HepG2 (cell line): Measurements from ENCODE around the gene TFCP2L1. TPM values are rescaled to one million over a fixed set of nuclear protein-coding genes. Genes with fewer than 3 reads are reported as not detected.

Experiments used
- ATAC-seq: fragments of 200-7000 bp; cut with Tn5 transposase; 3 replicates; pipeline ENCODE4 v1.9.1; 2020; ENCODE audit warnings: mild to moderate bottlenecking, moderate library complexity
- BruUV-seq: library from RNA; stranded (reverse); fragments of 400-500 nt; replicated peaks from 2 replicates; lab custom pipeline; 2021; lab: Mats Ljungman, UMichigan
- CTCF ChIA-PET: fragments of 300-600 bp; formaldehyde crosslinking; extraction: SDS; loops from one replicate; lab custom pipeline; 2021; ENCODE audit warnings: low total read pairs, inconsistent platforms, low intra/inter-chr PET ratio; lab: Yijun Ruan, JAX
- POLR2A ChIA-PET: fragments of 350-600 bp; sonication (Branson Sonifier 250); formaldehyde crosslinking; loops from one replicate; lab custom pipeline; 2020; ENCODE audit warnings: antibody characterized with exemption, inconsistent platforms; lab: Yijun Ruan, JAX
- DNase-seq: peaks from one replicate; pipeline ENCODE4 v3.0.0-alpha.2; 2015; ENCODE audit warnings: low spot score
- FAIRE-seq: peaks from 3 replicates; lab custom pipeline; 2011; peaks lifted over from hg19 to GRCh38; lab: Jason Lieb, UNC
- H2AFZ ChIP-seq: one replicate; pipeline ENCODE4 v1.6.1; 2011; ENCODE audit warnings: low read length, inconsistent platforms
- H3K27ac ChIP-seq: fragments of 300-600 bp; 3 replicates; pipeline ENCODE4 v1.8.0; 2011; ENCODE audit warnings: mixed run types, mild to moderate bottlenecking, mixed read lengths, low read length, inconsistent platforms; ENCODE audit not compliant: insufficient read depth; ENCODE audit errors: extremely low read length
- H3K27me3 ChIP-seq, 2 experiments: fragments of 200-600 bp in 1 of 2; 2 replicates in 1 of 2; 3 replicates in 1 of 2; pipeline versions ENCODE4 v1.6.0 to v1.8.0; 2011; ENCODE audit warnings: low read length in 2 of 2, mild to moderate bottlenecking in 2 of 2, moderate library complexity in 2 of 2, inconsistent platforms in 1 of 2; ENCODE audit not compliant: insufficient read depth in 2 of 2, control insufficient read depth in 1 of 2
- H3K36me3 ChIP-seq, 2 experiments: fragments of 200-600 bp in 1 of 2; replicated peaks in 1 of 2; 2 replicates in 1 of 2; 3 replicates in 1 of 2; pipeline versions ENCODE4 v1.5.1 to v1.8.0; 2011; ENCODE audit warnings: low read length in 2 of 2, inconsistent platforms in 1 of 2; ENCODE audit not compliant: insufficient read depth in 2 of 2, control insufficient read depth in 1 of 2
- H3K4me1 ChIP-seq: 2 replicates; pipeline ENCODE4 v1.5.1; 2012; ENCODE audit warnings: low read length, inconsistent platforms; ENCODE audit not compliant: insufficient read depth
- H3K4me2 ChIP-seq: 2 replicates; pipeline ENCODE4 v1.6.0; 2011; ENCODE audit warnings: low read depth, low read length, inconsistent platforms
- H3K4me3 ChIP-seq, 3 experiments: fragments of 200-600 bp in 1 of 3; sonication (generic), shearing (Covaris generic) in 1 of 3; replicated peaks in 1 of 3; 2 replicates each; pipeline ENCODE4 v1.5.1; 2011 to 2016; ENCODE audit warnings: low read length in 3 of 3, inconsistent platforms in 2 of 3, low read depth in 2 of 3, mild to moderate bottlenecking in 2 of 3, control low read depth in 1 of 3, mixed read lengths in 1 of 3; ENCODE audit not compliant: insufficient read depth in 1 of 3
- H3K79me2 ChIP-seq: one replicate; pipeline ENCODE4 v1.6.1; 2011; ENCODE audit warnings: low read length, inconsistent platforms; ENCODE audit not compliant: insufficient read depth
- H3K9ac ChIP-seq: 2 replicates; pipeline ENCODE4 v1.6.0; 2011; ENCODE audit warnings: mild to moderate bottlenecking, low read depth, low read length, inconsistent platforms; ENCODE audit not compliant: insufficient read depth
- H3K9me3 ChIP-seq: 2 replicates; pipeline ENCODE4 v1.5.1; 2012; ENCODE audit warnings: mild to moderate bottlenecking, low read length
- H4K20me1 ChIP-seq: 2 replicates; pipeline ENCODE4 v1.6.0; 2011; ENCODE audit warnings: inconsistent platforms, mild to moderate bottlenecking, low read length, moderate library complexity; ENCODE audit not compliant: insufficient read depth
- CBX5 ChIP-seq: sonication (generic); formaldehyde crosslinking; IDR thresholded peaks from 2 replicates; pipeline ENCODE4 v1.4.0; 2020; ENCODE audit warnings: missing genetic modification reagents, borderline replicate concordance
- EEA1 ChIP-seq: sonication (generic); formaldehyde crosslinking; IDR thresholded peaks from 2 replicates; pipeline ENCODE4 v1.5.1; 2020; ENCODE audit warnings: mild to moderate bottlenecking, missing genetic modification reagents, borderline replicate concordance
- EED ChIP-seq: sonication (generic); formaldehyde crosslinking; IDR thresholded peaks from 2 replicates; pipeline ENCODE4 v1.5.0; 2020; ENCODE audit warnings: mild to moderate bottlenecking, missing genetic modification reagents
- IKZF1 ChIP-seq: fragments of 450-650 bp; IDR thresholded peaks from 2 replicates; pipeline ENCODE4 v1.7.1; 2016
- NR2F1 ChIP-seq, 2 experiments: fragments of 450-650 bp in 1 of 2; formaldehyde crosslinking in 1 of 2; IDR thresholded peaks; 2 replicates each; pipeline versions ENCODE4 v1.5.0 to v1.6.1; 2016 to 2020; ENCODE audit warnings: mild to moderate bottlenecking in 1 of 2, missing compliant biosample characterization in 1 of 2, missing genetic modification reagents in 1 of 2, moderate library complexity in 1 of 2
- PAWR ChIP-seq: sonication (generic); formaldehyde crosslinking; IDR thresholded peaks from 2 replicates; pipeline ENCODE4 v1.4.0; 2020; ENCODE audit warnings: missing genetic modification reagents, mild to moderate bottlenecking, borderline replicate concordance
- ZC3H13 ChIP-seq: sonication (generic); formaldehyde crosslinking; IDR thresholded peaks from 2 replicates; pipeline ENCODE4 v1.8.1; 2023; ENCODE audit warnings: mild to moderate bottlenecking, missing genetic modification reagents, moderate library complexity
- ZNF30 ChIP-seq: sonication (generic); formaldehyde crosslinking; IDR thresholded peaks from 2 replicates; pipeline ENCODE4 v1.5.0; 2020; ENCODE audit warnings: mild to moderate bottlenecking, missing genetic modification reagents
- WGBS: methylation state at CpG from one replicate; pipeline ENCODE4 v1.1.6; 2017; ENCODE audit warnings: low lambda C conversion rate; 5-methylcytosine and 5-hydroxymethylcytosine counted together
- in situ Hi-C: cut with HindIII; loops from 2 replicates; pipeline ENCODE4 v1.10.0; 2017; ENCODE audit warnings: low pct_unique_long_range_greater_than_20kb; ENCODE audit not compliant: extremely low pct_ligation_motif_present
- intact Hi-C: fragments of 100-400 bp; cut with micrococcal nuclease; formaldehyde crosslinking; loops from one replicate; pipeline ENCODE4 v1.10.0; 2022; ENCODE audit not compliant: unreplicated experiment
- polyA plus RNA-seq, 8 experiments: library from polyadenylated mRNA; depleted of rRNA in 3 of 8; stranded (reverse) in 7 of 8; unstranded in 1 of 8; fragments of >200 nt; fragmentation: Illumina TruSeq in 4 of 8; extraction: Trizol in 4 of 8; gene quantifications; 2 replicates each; pipeline versions ENCODE4 v1.2.1 to v1.2.3, GENCODE V29; 2011 to 2016; ENCODE audit warnings: low read depth in 4 of 8, missing spikeins in 1 of 8, mixed read lengths in 1 of 8; ENCODE audit not compliant: insufficient read depth in 1 of 8
- total RNA-seq, 5 experiments: library from RNA; depleted of rRNA; stranded (reverse); fragments of >200 nt; fragmentation: Illumina TruSeq; extraction: Trizol; gene quantifications; 2 replicates each; pipeline ENCODE4 v1.2.3, GENCODE V29; 2016; ENCODE audit warnings: low read depth in 1 of 5
- TF ChIP-seq, protein P1 (sequence below): sonication (generic); formaldehyde crosslinking; IDR thresholded peaks from 2 replicates; pipeline ENCODE4 v1.5.1; 2020; ENCODE audit warnings: mild to moderate bottlenecking, missing genetic modification reagents, moderate library complexity
- TF ChIP-seq, protein P2 (sequence below): sonication (generic); formaldehyde crosslinking; IDR thresholded peaks from 2 replicates; pipeline ENCODE4 v1.4.0; 2020; ENCODE audit warnings: missing genetic modification reagents
- TF ChIP-seq, protein P3 (sequence below): sonication (generic); formaldehyde crosslinking; conservative IDR thresholded peaks from 2 replicates; pipeline ENCODE4 v1.4.0; 2020; ENCODE audit warnings: missing genetic modification reagents

TFCP2L1 gene
- total and polyA plus RNA-seq, 2 of the 13 experiments (the other 11 are each of a cell fraction or from before 2014, with no cell fraction given), result under 0.01 TPM; not detected in 1

DNA sequence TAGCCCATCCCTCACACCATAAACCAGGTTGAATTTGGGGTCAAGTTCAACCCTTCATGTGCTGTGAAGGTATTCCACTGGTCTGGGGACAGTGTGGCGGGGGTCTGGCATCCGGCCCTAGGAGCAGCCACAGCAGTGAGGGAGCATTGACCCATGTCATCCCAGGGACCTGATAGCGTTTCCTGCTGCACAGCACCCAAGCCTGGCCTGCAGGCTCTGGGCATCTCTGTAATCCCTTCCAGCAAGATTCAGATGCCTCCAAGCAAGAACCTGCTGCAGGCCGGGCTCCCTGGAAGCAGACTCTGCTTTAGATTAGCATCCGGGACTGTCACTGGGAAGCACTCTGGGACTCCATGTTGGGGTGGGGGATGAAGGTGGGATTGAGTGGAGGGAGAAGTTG is 90.4 kb downstream of the TFCP2L1 start:
- Histone ChIP-seq H2AFZ (no peak overlapping the region), H3K36me3 (no peaks in the 10 kb centered on the region), H4K20me1 (no peaks in the 10 kb centered on the region), H3K4me3 (no peak overlapping the region), H3K9me3 (no peaks in the 10 kb centered on the region), H3K79me2 (no peaks in the 10 kb centered on the region), H3K27ac (no peak overlapping the region), H3K4me2 (no peak overlapping the region), H3K9ac (no peak overlapping the region), H3K27me3 (peaks cover 10 to 55% of the 10 kb centered on the region in 2 experiments; a peak in 4 of 5 replicates), H3K4me1 (no peaks in the 10 kb centered on the region)
- ChIA-PET POLR2A (no interaction called here), CTCF (no interaction called here)
- FAIRE-seq (no peak), ATAC-seq (no peak), DNase-seq (no peak)
- in situ Hi-C loops, result no loop called here
- WGBS, result 13% methylated on average over 5 of the region's 5 CpGs
- TF ChIP-seq, protein P1, sequence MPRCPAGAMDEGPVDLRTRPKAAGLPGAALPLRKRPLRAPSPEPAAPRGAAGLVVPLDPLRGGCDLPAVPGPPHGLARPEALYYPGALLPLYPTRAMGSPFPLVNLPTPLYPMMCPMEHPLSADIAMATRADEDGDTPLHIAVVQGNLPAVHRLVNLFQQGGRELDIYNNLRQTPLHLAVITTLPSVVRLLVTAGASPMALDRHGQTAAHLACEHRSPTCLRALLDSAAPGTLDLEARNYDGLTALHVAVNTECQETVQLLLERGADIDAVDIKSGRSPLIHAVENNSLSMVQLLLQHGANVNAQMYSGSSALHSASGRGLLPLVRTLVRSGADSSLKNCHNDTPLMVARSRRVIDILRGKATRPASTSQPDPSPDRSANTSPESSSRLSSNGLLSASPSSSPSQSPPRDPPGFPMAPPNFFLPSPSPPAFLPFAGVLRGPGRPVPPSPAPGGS (CRISPR knock-in tag), result no peak
- TF ChIP-seq, protein P2, sequence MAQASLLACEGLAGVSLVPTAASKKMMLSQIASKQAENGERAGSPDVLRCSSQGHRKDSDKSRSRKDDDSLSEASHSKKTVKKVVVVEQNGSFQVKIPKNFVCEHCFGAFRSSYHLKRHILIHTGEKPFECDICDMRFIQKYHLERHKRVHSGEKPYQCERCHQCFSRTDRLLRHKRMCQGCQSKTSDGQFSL, result no peak
- TF ChIP-seq PAWR (CRISPR knock-in tag) (no peak), ZNF30 (CRISPR knock-in tag) (no peak), IKZF1 (no peak), CBX5 (CRISPR knock-in tag) (no peak), EEA1 (no peak), EED (no peak), ZC3H13 (CRISPR knock-in tag) (no peak), NR2F1 (CRISPR knock-in tag; IDR thresholded peaks at IDR 0.05) (no peak)
- TF ChIP-seq, protein P3, sequence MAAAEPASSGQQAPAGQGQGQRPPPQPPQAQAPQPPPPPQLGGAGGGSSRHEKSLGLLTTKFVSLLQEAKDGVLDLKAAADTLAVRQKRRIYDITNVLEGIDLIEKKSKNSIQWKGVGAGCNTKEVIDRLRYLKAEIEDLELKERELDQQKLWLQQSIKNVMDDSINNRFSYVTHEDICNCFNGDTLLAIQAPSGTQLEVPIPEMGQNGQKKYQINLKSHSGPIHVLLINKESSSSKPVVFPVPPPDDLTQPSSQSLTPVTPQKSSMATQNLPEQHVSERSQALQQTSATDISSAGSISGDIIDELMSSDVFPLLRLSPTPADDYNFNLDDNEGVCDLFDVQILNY (CRISPR knock-in tag), result no peak
- BruUV-seq, result no TSS peak
- intact Hi-C loops, result no loop called here
